ENCODE data around the gene KLHL21. TPM values are rescaled to one million over a fixed set of nuclear protein-coding genes. Genes with fewer than 3 reads are reported as not detected.

KLHL21 gene
- total RNA-seq, 1 experiment from 2014 or later = 38.0 TPM

GRCh38 chr1:6631058-6631457 is 28.4 kb upstream of the KLHL21 start:
- POLR2A ChIA-PET (ENCODE audit: low non-redundant PET) = no interaction called here
- no peaks in the 10 kb centered on the region for H3K4me1 ChIP-seq (ENCODE audit: insufficient read depth, low read length, poor library complexity, severe bottlenecking)
- H3K36me3 ChIP-seq (ENCODE audit: insufficient read depth, low read length, poor library complexity, severe bottlenecking) = peaks cover 71% of the 10 kb centered on the region
- DNase-seq (ENCODE audit: low spot score) = no peak
- H3K27me3 ChIP-seq (replicated peaks; ENCODE audit: insufficient read depth, low read depth, low read length, poor library complexity) = no peaks in the 10 kb centered on the region
- H3K9me3 ChIP-seq (ENCODE audit: low read depth, low read length, poor library complexity, severe bottlenecking) = no peaks in the 10 kb centered on the region
- no peak overlapping the region for H3K4me3 ChIP-seq (ENCODE audit: low read depth, low read length, poor library complexity, severe bottlenecking)
- BruUV-seq (replicated peaks) = no TSS peak
- CTCF ChIA-PET = no interaction called here
- no peak overlapping the region for H3K27ac ChIP-seq (ENCODE audit: low read depth, low read length, poor library complexity, severe bottlenecking)
- no peak for TF ChIP-seq EZH2 (IDR thresholded peaks at IDR 0.05; ENCODE audit: borderline replicate concordance, low read depth, low read length, poor library complexity, severe bottlenecking)
- TF ChIP-seq CTCF (conservative IDR thresholded peaks at IDR 0.05; ENCODE audit: low read depth, low read length) = no peak
- intact Hi-C loops (cut with micrococcal nuclease; ENCODE audit: unreplicated experiment) = no loop called here

DNA sequence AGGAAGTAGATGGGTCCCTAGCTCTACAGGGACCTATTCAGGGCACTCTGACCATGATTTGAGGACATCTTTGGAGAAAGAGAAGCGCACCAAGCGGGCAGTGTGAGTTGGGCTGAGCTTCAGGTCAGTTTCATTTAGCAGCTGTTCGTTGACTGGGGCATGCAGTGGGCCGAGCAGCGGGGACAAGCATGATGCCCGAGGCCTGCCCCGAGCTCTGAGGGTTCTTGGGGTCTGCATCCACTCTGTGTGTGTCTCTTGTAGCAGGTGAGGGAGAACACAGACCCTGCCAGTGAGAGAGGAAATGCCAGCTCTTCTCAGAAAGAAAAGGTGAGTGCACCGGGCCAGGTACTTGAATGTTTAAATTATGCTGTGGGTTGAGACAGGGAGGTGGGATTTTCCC is 27.4 kb upstream of the KLHL21 start:
- no peak for DNase-seq (ENCODE audit: low spot score)
- ChIA-PET CTCF (no interaction called here), POLR2A (ENCODE audit: low non-redundant PET) (no interaction called here)
- Histone ChIP-seq H3K4me1 (ENCODE audit: insufficient read depth, low read length, poor library complexity, severe bottlenecking) (no peaks in the 10 kb centered on the region), H3K27me3 (replicated peaks; ENCODE audit: insufficient read depth, low read depth, low read length, poor library complexity) (no peaks in the 10 kb centered on the region), H3K27ac (ENCODE audit: low read depth, low read length, poor library complexity, severe bottlenecking) (no peak overlapping the region), H3K36me3 (ENCODE audit: insufficient read depth, low read length, poor library complexity, severe bottlenecking) (peaks cover 61% of the 10 kb centered on the region), H3K9me3 (ENCODE audit: low read depth, low read length, poor library complexity, severe bottlenecking) (no peaks in the 10 kb centered on the region), H3K4me3 (ENCODE audit: low read depth, low read length, poor library complexity, severe bottlenecking) (no peak overlapping the region)
- TF ChIP-seq CTCF (conservative IDR thresholded peaks at IDR 0.05; ENCODE audit: low read depth, low read length) (no peak), EZH2 (IDR thresholded peaks at IDR 0.05; ENCODE audit: borderline replicate concordance, low read depth, low read length, poor library complexity, severe bottlenecking) (no peak)
- no TSS peak for BruUV-seq (replicated peaks)
- intact Hi-C loops (cut with micrococcal nuclease; ENCODE audit: unreplicated experiment) = no loop called here

- Histone ChIP-seq H3K4me3 (ENCODE audit: low read depth, low read length, poor library complexity, severe bottlenecking) (no peak overlapping the region), H3K4me1 (ENCODE audit: insufficient read depth, low read length, poor library complexity, severe bottlenecking) (peaks cover 4% of the 10 kb centered on the region), H3K27ac (ENCODE audit: low read depth, low read length, poor library complexity, severe bottlenecking) (no peak overlapping the region), H3K9me3 (ENCODE audit: low read depth, low read length, poor library complexity, severe bottlenecking) (no peaks in the 10 kb centered on the region), H3K27me3 (replicated peaks; ENCODE audit: insufficient read depth, low read depth, low read length, poor library complexity) (no peaks in the 10 kb centered on the region), H3K36me3 (ENCODE audit: insufficient read depth, low read length, poor library complexity, severe bottlenecking) (peaks cover 51% of the 10 kb centered on the region)
- no peak for DNase-seq (ENCODE audit: low spot score)
- ChIA-PET CTCF (no interaction called here), POLR2A (ENCODE audit: low non-redundant PET) (no interaction called here)
- no TSS peak for BruUV-seq (replicated peaks)
- TF ChIP-seq EZH2 (IDR thresholded peaks at IDR 0.05; ENCODE audit: borderline replicate concordance, low read depth, low read length, poor library complexity, severe bottlenecking) (no peak), CTCF (conservative IDR thresholded peaks at IDR 0.05; ENCODE audit: low read depth, low read length) (no peak)
- intact Hi-C loops (cut with micrococcal nuclease; ENCODE audit: unreplicated experiment) = no loop called here
These were observed 26.4 kb upstream of the KLHL21 start for GRCh38 chr1:6628971-6629479.

Data from A673 (cell line).